Astrocyte (in vitro differentiated cells and primary cell): ENCODE data around the gene OXCT1. TPM values are rescaled to one million over a fixed set of nuclear protein-coding genes. Genes with fewer than 3 reads are reported as not detected.

Experiments
- DNase-seq: peaks from one replicate; pipeline ENCODE4 v3.0.0-alpha.2; 2010; ENCODE audit warnings: low read depth
- FAIRE-seq: peaks from 2 replicates; lab custom pipeline; 2011; peaks lifted over from hg19 to GRCh38; lab: Jason Lieb, UNC
- H2AFZ ChIP-seq: 2 replicates; pipeline ENCODE4 v1.6.0; 2012; ENCODE audit warnings: low read depth, low read length, inconsistent platforms
- H3K27ac ChIP-seq: 2 replicates; pipeline ENCODE4 v1.5.1; 2011; ENCODE audit warnings: low read depth, low read length, inconsistent platforms
- H3K27me3 ChIP-seq: 2 replicates; pipeline ENCODE4 v1.6.0; 2011; ENCODE audit warnings: low read length, inconsistent platforms; ENCODE audit not compliant: insufficient read depth
- H3K36me3 ChIP-seq: 2 replicates; pipeline ENCODE4 v1.5.1; 2011; ENCODE audit warnings: low read length, inconsistent platforms; ENCODE audit not compliant: insufficient read depth
- H3K4me1 ChIP-seq: 2 replicates; pipeline ENCODE4 v1.5.1; 2011; ENCODE audit warnings: low read length, inconsistent platforms; ENCODE audit not compliant: insufficient read depth
- H3K4me2 ChIP-seq: 2 replicates; pipeline ENCODE4 v1.6.0; 2012; ENCODE audit warnings: low read length, inconsistent platforms
- H3K4me3 ChIP-seq: 2 replicates; pipeline ENCODE4 v1.5.1; 2011; ENCODE audit warnings: low read depth, mild to moderate bottlenecking, low read length, inconsistent platforms; ENCODE audit not compliant: insufficient read depth
- H3K79me2 ChIP-seq: 2 replicates; pipeline ENCODE4 v1.6.0; 2012; ENCODE audit warnings: mild to moderate bottlenecking, low read length, inconsistent platforms; ENCODE audit not compliant: insufficient read depth
- H3K9ac ChIP-seq: 2 replicates; pipeline ENCODE4 v1.6.0; 2012; ENCODE audit warnings: mild to moderate bottlenecking, low read length, inconsistent platforms
- H3K9me3 ChIP-seq: 2 replicates; pipeline ENCODE4 v1.5.1; 2012; ENCODE audit warnings: low read depth, mild to moderate bottlenecking, low read length, inconsistent platforms; ENCODE audit not compliant: insufficient read depth
- H4K20me1 ChIP-seq: 2 replicates; pipeline ENCODE4 v1.6.0; 2012; ENCODE audit warnings: low read length, inconsistent platforms; ENCODE audit not compliant: insufficient read depth
- H3K27ac Mint-ChIP-seq: one replicate; pipeline ENCODE4 v1.8.0; 2021; ENCODE audit warnings: mild to moderate bottlenecking, mixed read lengths; ENCODE audit not compliant: unreplicated experiment
- H3K27me3 Mint-ChIP-seq: one replicate; pipeline ENCODE4 v1.8.0; 2021; ENCODE audit warnings: low read depth, mixed read lengths; ENCODE audit not compliant: unreplicated experiment
- H3K36me3 Mint-ChIP-seq: one replicate; pipeline ENCODE4 v1.8.0; 2021; ENCODE audit warnings: low read depth, mixed read lengths; ENCODE audit not compliant: unreplicated experiment
- H3K4me1 Mint-ChIP-seq: one replicate; pipeline ENCODE4 v1.8.0; 2021; ENCODE audit warnings: low read depth, mixed read lengths; ENCODE audit not compliant: unreplicated experiment
- H3K4me3 Mint-ChIP-seq: one replicate; pipeline ENCODE4 v1.8.0; 2021; ENCODE audit warnings: mild to moderate bottlenecking, moderate library complexity, mixed read lengths; ENCODE audit not compliant: unreplicated experiment
- H3K9me3 Mint-ChIP-seq: one replicate; pipeline ENCODE4 v1.8.0; 2021; ENCODE audit warnings: mild to moderate bottlenecking, mixed read lengths; ENCODE audit not compliant: unreplicated experiment
- CTCF ChIP-seq: IDR thresholded peaks from 2 replicates; pipeline ENCODE4 v1.5.1; 2011; ENCODE audit warnings: low read depth, mild to moderate bottlenecking, inconsistent platforms, low read length, moderate library complexity; ENCODE audit not compliant: insufficient read depth
- EZH2 ChIP-seq: IDR thresholded peaks from 2 replicates; pipeline ENCODE4 v1.6.1; 2012; ENCODE audit warnings: mild to moderate bottlenecking, low read length, inconsistent platforms; ENCODE audit not compliant: insufficient read depth
- total RNA-seq: library from RNA; stranded (reverse); gene quantifications from 2 replicates; pipeline ENCODE4 v1.2.1, GENCODE V29; 2021

OXCT1 gene
- total RNA-seq, 1 donor from 2014 or later: 24.9 TPM

GRCh38 chr5:41682641-41683040 is 187.6 kb downstream of the OXCT1 start:
- H2AFZ ChIP-seq: no peak overlapping the region
- no peak overlapping the region for H3K4me3 ChIP-seq
- no peaks in the 10 kb centered on the region for H3K9me3 ChIP-seq
- H3K9ac ChIP-seq: no peak overlapping the region
- Mint-ChIP-seq H3K27me3 (no peaks in the 10 kb centered on the region), H3K4me3 (no peak overlapping the region), H3K4me1 (no peaks in the 10 kb centered on the region), H3K9me3 (no peaks in the 10 kb centered on the region), H3K36me3 (no peaks in the 10 kb centered on the region), H3K27ac (no peak overlapping the region)
- H4K20me1 ChIP-seq: no peaks in the 10 kb centered on the region
- no peaks in the 10 kb centered on the region for H3K4me1 ChIP-seq
- no peak for FAIRE-seq
- DNase-seq: no peak
- H3K27ac ChIP-seq: no peak overlapping the region
- no peaks in the 10 kb centered on the region for H3K36me3 ChIP-seq
- H3K79me2 ChIP-seq: no peaks in the 10 kb centered on the region
- TF ChIP-seq CTCF: no peak
- TF ChIP-seq EZH2: no peak
- no peak overlapping the region for H3K4me2 ChIP-seq
- H3K27me3 ChIP-seq: no peaks in the 10 kb centered on the region

- Mint-ChIP-seq H3K9me3 (no peaks in the 10 kb centered on the region), H3K36me3 (no peaks in the 10 kb centered on the region), H3K27me3 (no peaks in the 10 kb centered on the region), H3K4me1 (no peaks in the 10 kb centered on the region), H3K4me3 (no peak overlapping the region), H3K27ac (no peak overlapping the region)
- Histone ChIP-seq H4K20me1 (no peaks in the 10 kb centered on the region), H3K4me2 (no peak overlapping the region), H3K9ac (no peak overlapping the region), H3K9me3 (no peaks in the 10 kb centered on the region), H2AFZ (no peak overlapping the region), H3K36me3 (no peaks in the 10 kb centered on the region), H3K4me1 (no peaks in the 10 kb centered on the region), H3K27me3 (no peaks in the 10 kb centered on the region), H3K79me2 (no peaks in the 10 kb centered on the region), H3K27ac (no peak overlapping the region), H3K4me3 (no peak overlapping the region)
- no peak for TF ChIP-seq CTCF
- TF ChIP-seq EZH2: no peak
- no peak for DNase-seq
- no peak for FAIRE-seq
Measured at GRCh38 chr5:41681840-41682239, 188.4 kb downstream of the OXCT1 start.

Other genes starting within 250 kb of the OXCT1 start
- 31.8 and 36.3 TPM in 2 replicates for gene RIMOC1, start 33.9 kb upstream of the OXCT1 start, total RNA-seq
- gene FBXO4, start 54.9 kb upstream of the OXCT1 start, total RNA-seq: 2.0 and 2.5 TPM in 2 replicates